Type B pancreatic cell (in vitro differentiated cells): ENCODE results near the gene PPM1F. TPM values are rescaled to one million over a fixed set of nuclear protein-coding genes. Genes with fewer than 3 reads are reported as not detected.

Source experiments
- DNase-seq: peaks from one replicate; pipeline ENCODE4 v3.0.0; 2021; ENCODE audit warnings: mixed read lengths; ENCODE audit not compliant: unreplicated experiment; ENCODE audit errors: extremely low spot score
- H3K27ac Mint-ChIP-seq: 2 replicates; pipeline ENCODE4 v1.8.0; 2021; ENCODE audit warnings: mild to moderate bottlenecking, mixed read lengths
- H3K27me3 Mint-ChIP-seq: 2 replicates; pipeline ENCODE4 v1.8.0; 2021; ENCODE audit warnings: mixed read lengths
- H3K36me3 Mint-ChIP-seq: 2 replicates; pipeline ENCODE4 v1.8.0; 2021; ENCODE audit warnings: mixed read lengths
- H3K4me1 Mint-ChIP-seq: one replicate; pipeline ENCODE4 v1.8.0; 2021; ENCODE audit warnings: mixed read lengths; ENCODE audit not compliant: unreplicated experiment
- H3K4me3 Mint-ChIP-seq: 2 replicates; pipeline ENCODE4 v1.8.0; 2021; ENCODE audit warnings: mild to moderate bottlenecking, mixed read lengths
- H3K9me3 Mint-ChIP-seq: 2 replicates; pipeline ENCODE4 v1.8.0; 2021; ENCODE audit warnings: mixed read lengths
- total RNA-seq: library from RNA; stranded (reverse); gene quantifications from 2 replicates; pipeline ENCODE4 v1.2.1, GENCODE V29; 2021; ENCODE audit warnings: low replicate concordance
- TF ChIP-seq, protein P1 (sequence below): fragments of 200-600 bp; sonication (generic); conservative IDR thresholded peaks from 2 replicates; pipeline ENCODE4 v1.5.0; 2021; ENCODE audit warnings: antibody characterized with exemption, mild to moderate bottlenecking

The PPM1F gene
- total RNA-seq, 1 donor from 2014 or later, result 25.1 TPM

DNA sequence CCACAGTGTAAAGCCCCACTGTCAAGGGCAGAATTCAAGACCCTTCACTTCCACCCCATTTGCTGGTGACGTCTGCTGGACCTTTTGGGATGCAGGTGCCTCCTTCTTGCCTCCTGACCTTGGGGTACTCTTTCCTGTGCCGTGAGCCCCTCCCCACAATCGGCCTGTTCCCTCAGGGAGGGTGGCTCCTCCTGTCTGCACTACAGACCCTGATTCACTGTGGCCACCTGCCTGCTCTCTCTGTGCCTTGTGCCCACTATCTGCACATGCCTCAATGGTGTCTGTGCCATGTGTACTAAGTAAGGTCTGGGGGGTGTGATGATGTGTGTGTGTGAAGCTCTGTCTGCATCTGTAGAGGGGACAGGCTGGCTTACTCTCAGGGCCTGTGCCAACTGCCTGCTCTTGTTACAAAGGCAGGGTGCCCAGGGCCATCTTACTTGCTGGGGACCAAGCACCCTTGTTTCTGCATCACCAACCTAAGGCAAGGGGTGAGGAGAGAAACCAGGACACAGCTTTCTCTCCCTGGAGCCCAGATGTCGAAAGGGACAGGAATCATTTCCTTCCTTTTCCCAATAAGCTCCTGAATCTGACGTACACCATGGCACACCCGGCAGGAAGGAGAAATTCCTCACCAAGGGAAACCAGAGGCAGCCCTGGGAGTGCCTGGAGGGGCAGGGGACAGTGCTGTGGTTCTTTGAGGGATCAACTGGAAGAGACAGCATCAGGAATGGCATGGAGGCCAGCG is 3.7 kb downstream of the PPM1F start:
- H3K27me3 Mint-ChIP-seq, result no peaks in the 10 kb centered on the region
- no peak for DNase-seq
- no peaks in the 10 kb centered on the region for H3K9me3 Mint-ChIP-seq
- H3K36me3 Mint-ChIP-seq, result peaks cover 4% of the 10 kb centered on the region
- no peak overlapping the region for H3K27ac Mint-ChIP-seq
- TF ChIP-seq, protein P1, sequence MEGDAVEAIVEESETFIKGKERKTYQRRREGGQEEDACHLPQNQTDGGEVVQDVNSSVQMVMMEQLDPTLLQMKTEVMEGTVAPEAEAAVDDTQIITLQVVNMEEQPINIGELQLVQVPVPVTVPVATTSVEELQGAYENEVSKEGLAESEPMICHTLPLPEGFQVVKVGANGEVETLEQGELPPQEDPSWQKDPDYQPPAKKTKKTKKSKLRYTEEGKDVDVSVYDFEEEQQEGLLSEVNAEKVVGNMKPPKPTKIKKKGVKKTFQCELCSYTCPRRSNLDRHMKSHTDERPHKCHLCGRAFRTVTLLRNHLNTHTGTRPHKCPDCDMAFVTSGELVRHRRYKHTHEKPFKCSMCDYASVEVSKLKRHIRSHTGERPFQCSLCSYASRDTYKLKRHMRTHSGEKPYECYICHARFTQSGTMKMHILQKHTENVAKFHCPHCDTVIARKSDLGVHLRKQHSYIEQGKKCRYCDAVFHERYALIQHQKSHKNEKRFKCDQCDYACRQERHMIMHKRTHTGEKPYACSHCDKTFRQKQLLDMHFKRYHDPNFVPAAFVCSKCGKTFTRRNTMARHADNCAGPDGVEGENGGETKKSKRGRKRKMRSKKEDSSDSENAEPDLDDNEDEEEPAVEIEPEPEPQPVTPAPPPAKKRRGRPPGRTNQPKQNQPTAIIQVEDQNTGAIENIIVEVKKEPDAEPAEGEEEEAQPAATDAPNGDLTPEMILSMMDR, result no peak
- H3K4me3 Mint-ChIP-seq, result no peak overlapping the region
- peaks cover 24% of the 10 kb centered on the region for H3K4me1 Mint-ChIP-seq

DNA sequence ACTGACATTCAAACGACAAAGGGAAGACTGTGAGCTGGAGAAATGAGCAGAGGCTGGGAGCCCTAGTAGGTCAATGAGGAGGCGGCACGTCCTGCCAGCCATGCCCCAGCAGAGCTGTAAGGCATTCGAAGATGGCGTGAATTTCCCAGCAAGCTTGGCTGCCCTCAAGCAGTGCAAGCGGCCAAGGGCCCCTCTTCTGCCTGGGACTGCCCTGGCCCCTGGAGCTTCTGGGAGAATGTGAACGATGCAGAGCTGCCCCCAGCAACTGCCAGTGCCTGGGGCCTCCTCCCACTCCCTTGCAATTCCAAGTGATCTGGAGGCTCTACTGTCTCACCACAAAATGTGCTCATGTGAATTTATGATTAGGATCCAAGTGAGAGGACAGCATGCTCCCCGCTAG is 4.3 kb downstream of the PPM1F start:
- Mint-ChIP-seq H3K4me1 (peaks cover 24% of the 10 kb centered on the region), H3K27ac (no peak overlapping the region), H3K27me3 (no peaks in the 10 kb centered on the region), H3K4me3 (no peak overlapping the region), H3K9me3 (no peaks in the 10 kb centered on the region), H3K36me3 (peaks cover 4% of the 10 kb centered on the region)
- TF ChIP-seq, protein P1, result no peak
- peak; percentile 62 for DNase-seq

DNA sequence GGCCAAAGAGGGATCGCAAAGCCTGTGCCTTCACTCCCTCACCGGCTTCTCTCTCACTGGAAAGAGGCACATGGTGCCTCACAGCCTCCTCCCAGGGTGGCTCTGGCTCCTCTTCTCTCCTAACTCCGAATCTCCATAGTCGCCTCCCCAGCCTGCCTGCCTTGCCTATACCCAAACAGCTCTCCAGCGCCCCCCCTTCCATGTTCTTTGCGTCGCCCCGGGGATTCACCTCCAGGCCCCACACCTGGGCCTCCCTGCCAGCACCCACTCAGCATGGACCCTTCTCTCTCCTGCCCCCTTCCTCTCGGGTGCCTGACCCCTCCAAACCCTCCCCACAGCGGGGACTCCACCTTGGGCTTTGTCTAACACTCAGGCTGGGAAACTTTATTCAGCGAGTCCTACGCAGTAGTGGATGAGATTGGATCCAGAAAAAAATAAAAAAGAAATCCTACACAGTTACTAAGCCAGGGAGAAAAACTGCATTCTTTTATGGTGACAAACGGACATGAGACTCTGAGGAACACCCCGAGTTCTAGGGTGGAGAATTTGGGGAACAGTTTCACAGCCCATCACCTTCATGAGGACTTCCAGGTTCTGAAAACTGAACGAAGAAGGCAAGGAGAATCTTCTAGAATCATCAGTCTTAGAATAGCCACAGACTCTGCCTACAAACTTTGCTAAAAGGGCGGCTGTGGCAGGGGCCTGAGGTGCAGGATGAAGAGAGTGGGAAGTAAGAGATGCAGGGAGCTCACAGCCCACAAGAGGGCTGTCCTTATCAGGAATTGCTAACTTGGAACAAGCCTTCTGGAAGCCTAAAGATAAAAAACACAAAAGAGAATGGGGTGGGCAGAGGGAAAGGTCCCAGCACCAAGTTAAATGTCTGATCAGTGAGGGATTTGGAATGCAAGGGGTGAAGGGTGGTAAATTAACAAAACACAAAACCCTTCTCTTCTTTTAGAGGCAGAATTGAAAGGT is 5.3 kb downstream of the PPM1F start:
- peak overlapping the region; percentile 24 for H3K4me3 Mint-ChIP-seq
- peak overlapping the region; percentile 21 for H3K27ac Mint-ChIP-seq

DNA sequence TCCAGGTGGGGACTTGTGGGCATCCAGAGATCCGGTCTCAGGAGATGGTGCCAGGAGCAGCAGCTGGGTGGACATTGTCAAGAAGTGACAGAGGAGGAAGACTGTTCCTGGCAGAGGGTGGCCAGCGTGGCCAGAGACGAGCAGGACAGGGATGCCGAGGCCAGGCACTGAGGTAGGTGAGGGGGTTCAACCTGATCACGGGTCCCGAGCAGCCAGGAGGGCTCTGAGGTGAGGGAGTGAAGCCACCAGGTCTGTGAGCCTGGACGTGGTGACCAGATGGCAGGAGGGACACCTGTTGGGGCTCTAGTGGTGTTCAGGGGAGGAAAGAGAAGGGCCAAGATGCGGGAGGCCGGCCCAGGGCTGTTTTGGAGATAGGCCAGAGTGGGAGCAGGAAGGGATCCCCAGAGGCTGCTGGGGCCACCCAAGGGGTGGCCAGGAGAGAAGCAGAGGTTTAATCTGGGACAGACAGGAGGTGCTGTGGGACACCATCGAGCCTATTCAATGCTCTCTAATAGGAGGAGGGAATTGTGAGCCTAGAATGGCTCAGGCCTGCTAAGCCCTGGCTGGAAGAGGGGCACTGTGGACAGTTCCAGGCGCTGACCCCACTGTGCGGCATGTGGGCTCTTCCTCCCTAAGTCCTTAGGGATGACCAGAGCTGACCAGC is 6.3 kb downstream of the PPM1F start:
- peaks cover 21% of the 10 kb centered on the region for H3K4me1 Mint-ChIP-seq
- peak; percentile 61 for DNase-seq
- no peaks in the 10 kb centered on the region for H3K9me3 Mint-ChIP-seq
- H3K36me3 Mint-ChIP-seq, result peaks cover 4% of the 10 kb centered on the region
- TF ChIP-seq, protein P1, result no peak
- H3K4me3 Mint-ChIP-seq, result no peak overlapping the region
- H3K27me3 Mint-ChIP-seq, result no peaks in the 10 kb centered on the region
- no peak overlapping the region for H3K27ac Mint-ChIP-seq

More for the DNA sequence above, 5.3 kb downstream of the PPM1F start:
- H3K27me3 Mint-ChIP-seq, result no peaks in the 10 kb centered on the region
- TF ChIP-seq, protein P1, result peak; percentile 70
- peak; percentile 63 for DNase-seq
- H3K9me3 Mint-ChIP-seq, result no peaks in the 10 kb centered on the region
- H3K4me1 Mint-ChIP-seq, result peaks cover 24% of the 10 kb centered on the region
- H3K36me3 Mint-ChIP-seq, result peaks cover 4% of the 10 kb centered on the region

DNA sequence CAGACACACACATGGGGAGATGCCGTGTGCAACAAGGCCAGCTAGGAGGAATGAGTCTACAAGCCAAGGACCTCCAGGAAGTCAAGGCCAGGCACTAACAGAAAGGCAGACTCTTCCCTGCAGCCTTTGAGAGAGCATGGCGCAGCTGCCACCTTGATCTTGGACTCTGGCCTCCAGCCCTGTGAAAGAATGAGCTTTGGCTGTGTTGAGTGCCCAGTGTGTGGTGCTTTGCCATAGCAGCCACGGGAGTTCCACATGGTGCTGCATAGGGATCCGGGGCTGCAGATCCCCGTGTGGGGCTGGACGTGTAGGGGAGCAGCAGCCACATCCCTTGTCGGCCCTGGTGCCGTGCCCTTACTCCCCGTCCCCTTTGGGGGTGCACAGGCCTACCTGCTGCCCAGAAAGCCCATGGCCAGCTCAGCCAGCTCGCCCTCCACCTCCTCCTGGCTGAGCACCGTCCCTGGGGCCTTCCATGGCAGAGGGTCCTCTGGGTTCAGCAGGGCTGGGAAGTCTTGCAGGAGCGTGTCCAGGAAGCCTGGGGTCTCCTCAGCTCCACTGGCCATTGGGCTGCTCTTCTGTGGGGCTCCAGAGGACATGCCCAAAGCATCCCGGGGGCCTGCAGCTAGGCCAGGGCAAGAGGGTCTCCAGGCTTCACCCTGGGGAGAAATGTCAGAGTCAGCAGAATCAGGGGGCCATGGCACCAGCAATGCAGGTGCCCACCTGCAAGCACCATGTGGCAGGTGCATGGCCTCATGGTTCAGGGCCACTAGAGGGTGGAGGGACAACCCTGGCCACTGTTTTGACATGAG is 7.0 kb downstream of the PPM1F start:
- no peaks in the 10 kb centered on the region for H3K27me3 Mint-ChIP-seq
- H3K4me3 Mint-ChIP-seq, result no peak overlapping the region
- H3K27ac Mint-ChIP-seq, result no peak overlapping the region
- peaks cover 25% of the 10 kb centered on the region for H3K4me1 Mint-ChIP-seq
- TF ChIP-seq, protein P1, result no peak
- peaks cover 4% of the 10 kb centered on the region for H3K36me3 Mint-ChIP-seq
- no peaks in the 10 kb centered on the region for H3K9me3 Mint-ChIP-seq
- DNase-seq, result peak; percentile 54
